Skin epidermis (tissue), 12 donors: ENCODE data around the gene PDCD1.
"Not testable (repeated sequence)": the region's sequence is repeated elsewhere in the genome, so short reads cannot be mapped to it uniquely, and the experiment has no call there.

Experiments used
- H3K27ac ChIP-seq, 21 experiments: fragments of 200-600 bp; sonication (generic) in 11 of 21; one replicate each; pipeline ENCODE4 v1.5.0; 2020; ENCODE audit warnings: mild to moderate bottlenecking in 3 of 21, inconsistent platforms in 2 of 21, moderate library complexity in 2 of 21
- H3K4me3 ChIP-seq, 7 experiments: fragments of 200-600 bp; sonication (generic) in 2 of 7; one replicate each; pipeline ENCODE4 v1.5.0; 2020; ENCODE audit warnings: inconsistent platforms in 2 of 7, mild to moderate bottlenecking in 2 of 7, moderate library complexity in 1 of 7

Gene PDCD1

DNA sequence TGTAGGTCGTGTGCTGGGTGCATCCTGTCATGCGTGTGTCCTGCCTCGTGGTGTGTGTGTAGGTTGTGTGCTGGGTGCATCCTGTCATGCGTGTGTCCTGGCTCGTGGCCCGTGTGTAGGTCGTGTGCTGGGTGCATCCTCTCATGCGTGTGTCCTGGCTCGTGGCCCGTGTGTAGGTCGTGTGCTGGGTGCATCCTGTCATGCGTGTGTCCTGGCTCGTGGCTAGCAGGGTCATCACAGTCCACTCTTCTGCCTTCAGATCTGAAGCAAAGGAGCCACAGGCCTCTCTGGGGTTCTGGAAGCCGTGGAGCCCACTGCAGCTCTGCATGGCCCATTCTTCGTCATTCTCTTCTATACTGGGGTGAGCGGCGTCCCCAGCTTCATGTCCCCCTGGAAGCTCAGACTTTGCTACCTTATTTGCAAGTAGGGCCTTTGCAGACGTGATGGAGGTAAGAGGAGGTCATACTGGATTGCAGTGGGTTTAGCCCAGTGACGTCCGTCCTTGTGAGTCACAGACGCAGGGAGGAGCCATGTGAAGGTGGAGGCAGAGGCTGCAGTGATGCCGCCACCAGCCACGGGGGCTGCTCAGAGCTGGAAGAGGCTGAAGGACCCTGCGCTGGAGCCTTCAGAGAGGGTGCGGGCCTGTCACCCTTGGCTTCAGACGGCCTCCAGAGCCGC lies 38.6 kb downstream of the PDCD1 start:
- not testable (repeated sequence) for H3K4me3 ChIP-seq, H3K27ac ChIP-seq

DNA sequence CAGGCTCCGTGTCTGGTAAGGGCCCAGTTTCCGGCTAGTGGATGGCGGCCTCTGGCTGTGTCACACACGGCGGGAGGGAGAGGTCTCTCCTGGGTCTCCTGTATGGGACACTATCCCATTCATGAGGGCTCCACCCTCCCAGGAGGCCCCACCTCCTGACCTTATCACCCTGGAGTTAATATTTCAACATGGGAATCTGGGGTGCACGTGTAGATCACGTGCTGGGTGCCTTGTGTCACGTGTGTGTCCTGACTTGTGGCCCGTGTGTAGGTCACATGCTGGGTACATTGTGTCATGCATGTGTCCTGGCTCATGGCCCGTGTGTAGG lies 39.8 kb downstream of the PDCD1 start:
- no peak overlapping the region for H3K4me3 ChIP-seq
- H3K27ac ChIP-seq: no peak overlapping the region

DNA sequence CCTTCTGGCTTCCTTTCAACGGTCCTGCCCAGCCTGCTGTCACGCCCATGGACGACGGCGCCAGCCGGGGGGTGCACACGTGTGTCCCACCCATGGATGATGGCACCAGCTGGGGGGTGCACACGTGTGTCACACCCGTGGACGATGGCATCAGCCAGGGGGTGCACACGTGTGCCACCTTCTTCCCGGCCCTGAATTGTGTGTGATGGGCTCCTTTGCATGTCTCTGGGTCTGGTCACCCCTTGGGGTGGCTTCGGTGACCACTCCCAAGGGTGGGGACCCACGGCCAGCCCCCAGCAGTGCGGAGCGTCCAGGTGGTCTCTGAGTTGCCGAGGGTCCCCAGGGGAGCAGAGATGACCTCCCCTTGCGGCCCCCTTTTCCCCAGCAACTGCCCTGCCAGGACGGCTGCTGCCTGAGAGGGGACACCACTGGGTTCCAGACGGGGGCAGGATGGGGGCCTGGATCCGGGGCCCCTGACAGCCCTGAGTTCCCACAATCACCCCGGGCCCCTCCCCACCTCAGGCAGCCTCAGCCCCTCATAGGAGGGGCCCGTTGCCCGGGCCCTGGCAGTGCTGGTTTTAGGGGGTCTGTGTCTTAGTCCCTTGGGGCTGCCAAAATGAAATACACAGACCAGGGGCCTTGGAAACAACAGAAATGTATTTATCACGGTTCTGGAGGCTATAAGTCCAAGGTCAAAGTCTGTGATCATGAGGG lies 40.3 kb downstream of the PDCD1 start:
- Histone ChIP-seq H3K4me3 (no peak overlapping the region), H3K27ac (no peak overlapping the region)

DNA sequence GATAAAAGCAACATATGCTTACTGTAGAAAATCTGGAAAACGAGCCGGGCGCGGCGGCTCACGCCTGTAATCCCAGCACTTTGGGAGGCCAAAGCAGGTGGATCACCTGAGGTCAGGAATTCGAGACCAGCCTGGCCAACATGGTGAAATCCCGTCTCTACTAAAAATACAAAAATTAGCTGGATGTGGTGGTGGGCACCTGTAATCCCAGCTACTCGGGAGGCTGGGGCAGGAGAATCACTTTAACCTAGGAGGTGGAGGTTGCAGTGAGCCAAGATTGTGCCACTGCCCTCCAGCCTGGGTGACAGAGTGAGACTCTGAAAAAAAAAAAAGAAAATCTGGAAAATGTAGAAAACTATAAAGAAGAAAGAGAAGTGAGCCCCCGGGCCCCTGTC lies 40.9 kb downstream of the PDCD1 start:
- H3K27ac ChIP-seq, H3K4me3 ChIP-seq: not testable (repeated sequence)

DNA sequence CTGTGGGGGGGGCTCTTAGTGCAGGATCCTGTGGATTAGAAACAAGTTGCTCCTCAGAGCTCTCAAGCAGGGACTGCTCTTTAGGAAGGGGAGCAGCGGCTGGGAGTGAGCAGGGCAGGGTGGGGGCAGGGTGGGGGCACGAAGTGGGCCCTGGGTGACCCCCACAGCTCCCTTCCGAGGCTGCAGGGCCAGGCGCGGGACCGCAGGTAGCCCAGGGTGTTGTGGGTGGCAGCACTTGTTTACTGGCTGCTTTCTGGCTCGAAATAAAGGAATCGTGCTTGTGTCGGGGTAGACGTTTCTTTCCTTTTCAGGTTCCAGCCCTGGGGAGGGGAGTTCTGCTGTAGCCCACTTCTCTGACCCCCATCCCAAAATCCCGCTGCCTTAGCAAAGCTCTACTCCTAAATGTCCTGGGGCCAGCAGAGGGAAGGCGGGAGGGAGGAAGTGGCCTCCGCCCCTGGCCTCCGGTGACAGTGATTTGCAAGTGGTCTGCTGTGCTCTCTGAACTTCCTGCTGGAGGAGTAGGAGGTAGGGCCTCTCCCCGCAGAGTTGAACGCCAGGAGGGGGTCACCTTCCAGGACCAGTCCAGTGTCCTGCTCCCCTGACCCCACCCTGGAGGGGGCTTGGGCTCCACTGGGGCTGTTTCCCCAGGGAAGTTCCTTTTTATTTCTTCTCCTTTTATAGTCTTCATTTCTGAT lies 41.4 kb downstream of the PDCD1 start:
- Histone ChIP-seq H3K4me3 (no peak overlapping the region), H3K27ac (peak overlapping the region in 1 of 21 experiments; percentile 36)

DNA sequence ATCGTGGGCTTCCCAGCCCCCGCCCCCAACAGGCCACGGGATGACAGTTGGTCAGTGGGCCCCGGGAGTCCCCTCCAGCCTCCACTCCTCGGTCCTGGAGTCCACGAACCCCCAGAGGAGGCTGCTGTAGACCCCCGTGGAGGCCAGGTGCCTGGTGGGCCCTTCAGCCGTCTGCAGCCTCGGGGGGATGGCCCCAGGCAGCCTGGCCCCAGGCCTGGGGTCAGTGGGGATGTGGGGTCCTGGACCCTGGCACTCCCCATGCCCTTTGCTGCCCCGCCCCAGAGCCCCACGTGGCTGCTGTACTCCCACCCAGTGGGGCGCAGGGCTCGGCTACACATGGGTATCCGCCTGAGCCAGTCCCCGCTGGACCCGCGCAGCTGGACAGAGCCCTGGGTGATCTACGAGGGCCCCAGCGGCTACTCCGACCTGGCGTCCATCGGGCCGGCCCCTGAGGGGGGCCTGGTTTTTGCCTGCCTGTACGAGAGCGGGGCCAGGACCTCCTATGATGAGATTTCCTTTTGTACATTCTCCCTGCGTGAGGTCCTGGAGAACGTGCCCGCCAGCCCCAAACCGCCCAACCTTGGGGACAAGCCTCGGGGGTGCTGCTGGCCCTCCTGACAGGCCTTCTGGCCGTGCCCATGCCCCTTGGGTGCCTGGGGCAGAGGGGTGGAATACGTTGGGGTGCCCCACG lies 42.1 kb downstream of the PDCD1 start:
- Histone ChIP-seq H3K4me3 (no peak overlapping the region), H3K27ac (peak overlapping the region in 1 of 21 experiments; percentile 36)

DNA sequence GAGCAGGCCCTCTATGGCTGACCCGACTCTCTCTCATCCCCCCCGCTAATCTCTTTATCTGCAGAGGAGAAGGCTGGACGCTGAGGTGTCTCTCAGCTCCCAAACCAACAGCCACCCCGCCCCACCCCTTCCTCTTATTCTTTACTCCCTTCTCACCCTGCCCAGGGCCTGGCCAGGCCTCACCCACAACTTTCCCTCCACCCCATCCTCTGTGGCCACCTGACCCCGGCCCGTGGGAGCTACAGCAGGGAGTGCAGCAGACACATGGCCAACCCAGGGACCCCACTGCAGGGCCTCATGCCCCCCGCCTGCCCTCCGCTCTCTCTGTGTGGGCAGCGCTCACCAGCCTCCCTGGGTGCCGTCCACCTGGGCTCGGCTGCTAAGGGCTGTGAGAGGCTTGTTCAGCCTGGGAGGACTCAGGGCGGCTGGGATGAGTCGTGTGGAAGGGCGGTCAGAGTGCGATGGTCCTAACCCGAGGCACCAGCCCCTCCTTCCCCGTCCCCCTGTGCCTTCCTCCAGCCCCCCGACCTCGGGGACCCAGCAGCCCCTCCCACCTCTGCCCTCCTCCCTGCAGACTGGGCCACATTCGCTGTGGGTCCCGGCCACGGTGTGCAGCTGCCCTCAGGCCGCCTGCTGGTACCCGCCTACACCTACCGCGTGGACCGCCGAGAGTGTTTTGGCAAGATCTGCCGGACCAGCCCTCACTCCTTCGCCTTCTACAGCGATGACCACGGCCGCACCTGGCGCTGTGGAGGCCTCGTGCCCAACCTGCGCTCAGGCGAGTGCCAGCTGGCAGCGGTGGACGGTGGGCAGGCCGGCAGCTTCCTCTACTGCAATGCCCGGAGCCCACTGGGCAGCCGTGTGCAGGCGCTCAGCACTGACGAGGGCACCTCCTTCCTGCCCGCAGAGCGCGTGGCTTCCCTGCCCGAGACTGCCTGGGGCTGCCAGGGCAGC lies 42.9 kb downstream of the PDCD1 start:
- Histone ChIP-seq H3K4me3 (no peak overlapping the region), H3K27ac (no peak overlapping the region)

DNA sequence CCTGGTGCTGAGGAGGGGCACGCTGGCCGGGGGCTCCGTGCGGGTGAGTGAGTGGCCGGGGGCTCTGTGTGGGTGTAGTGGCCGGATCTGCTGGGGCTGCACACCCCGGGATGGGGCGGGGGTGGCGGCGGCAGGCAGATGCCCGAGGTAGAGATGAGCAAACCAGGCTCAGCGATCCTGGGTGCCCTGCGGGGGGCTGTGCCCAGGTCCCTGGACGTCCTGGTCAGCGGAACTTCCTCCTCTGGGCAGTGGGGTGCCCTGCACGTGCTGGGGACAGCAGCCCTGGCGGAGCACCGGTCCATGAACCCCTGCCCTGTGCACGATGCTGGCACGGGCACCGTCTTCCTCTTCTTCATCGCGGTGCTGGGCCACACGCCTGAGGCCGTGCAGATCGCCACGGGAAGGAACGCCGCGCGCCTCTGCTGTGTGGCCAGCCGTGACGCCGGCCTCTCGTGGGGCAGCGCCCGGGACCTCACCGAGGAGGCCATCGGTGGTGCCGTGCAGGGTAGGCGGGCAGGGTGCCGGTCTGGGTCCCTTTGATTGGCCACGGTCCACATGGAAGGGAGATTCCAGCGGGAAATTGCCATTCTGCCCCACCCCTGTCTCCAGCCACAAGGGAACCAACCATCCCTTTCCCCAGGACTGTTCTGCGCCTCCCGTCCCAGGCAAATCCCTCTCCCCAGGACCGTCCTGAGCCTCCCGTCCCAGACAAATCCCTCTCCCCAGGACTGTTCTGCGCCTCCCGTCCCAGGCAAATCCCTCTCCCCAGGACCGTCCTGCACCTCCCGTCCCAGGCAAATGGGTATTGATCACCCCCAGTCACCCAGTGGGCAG lies 43.8 kb downstream of the PDCD1 start:
- Histone ChIP-seq H3K4me3 (no peak overlapping the region), H3K27ac (no peak overlapping the region)

DNA sequence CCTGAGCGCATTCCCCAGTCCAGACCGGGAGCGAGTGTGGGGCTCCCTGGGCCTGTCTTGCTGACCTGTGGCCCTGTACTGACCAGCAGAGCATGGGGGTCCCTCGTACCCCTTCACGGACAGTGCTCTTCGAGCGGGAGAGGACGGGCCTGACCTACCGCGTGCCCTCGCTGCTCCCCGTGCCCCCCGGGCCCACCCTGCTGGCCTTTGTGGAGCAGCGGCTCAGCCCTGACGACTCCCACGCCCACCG lies 44.4 kb downstream of the PDCD1 start:
- no peak overlapping the region for H3K4me3 ChIP-seq
- no peak overlapping the region for H3K27ac ChIP-seq

DNA sequence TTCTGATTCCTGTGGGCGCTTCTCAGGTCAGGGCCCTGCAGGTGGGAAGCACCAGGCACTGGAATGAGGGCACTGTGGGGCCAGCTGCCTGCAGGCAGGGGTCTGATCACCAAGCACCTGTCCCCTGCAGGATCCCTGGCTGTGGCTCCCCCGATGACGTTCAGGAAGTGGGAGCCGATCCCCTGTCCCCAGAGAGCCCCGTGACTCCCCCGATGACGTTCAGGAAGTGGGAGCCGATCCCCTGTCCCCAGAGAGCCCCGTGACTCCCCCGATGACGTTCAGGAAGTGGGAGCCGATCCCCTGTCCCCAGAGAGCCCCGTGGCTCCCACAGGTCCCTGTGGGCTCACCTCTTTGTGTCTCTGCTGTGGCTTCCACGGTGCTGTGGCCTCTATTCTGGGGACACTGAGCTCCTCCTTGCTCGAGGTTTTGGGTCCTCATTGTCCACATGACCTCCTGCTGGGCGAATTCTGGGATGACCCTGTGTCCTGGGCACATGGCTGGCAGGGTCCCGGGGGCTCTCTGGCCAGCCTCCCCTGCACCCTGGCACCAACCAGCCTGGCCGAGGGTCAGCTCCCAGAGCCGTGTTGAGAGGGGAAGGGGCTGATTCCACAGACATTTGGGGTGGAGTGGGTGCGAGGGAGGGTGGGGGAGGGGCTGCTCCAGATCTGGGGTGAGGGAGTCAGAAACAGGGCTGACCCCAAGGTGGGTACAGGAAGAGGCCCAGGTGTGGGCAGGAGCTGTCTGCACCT lies 44.9 kb downstream of the PDCD1 start:
- Histone ChIP-seq H3K27ac (peak overlapping the region in 1 of 21 experiments; percentile 46), H3K4me3 (no peak overlapping the region)

DNA sequence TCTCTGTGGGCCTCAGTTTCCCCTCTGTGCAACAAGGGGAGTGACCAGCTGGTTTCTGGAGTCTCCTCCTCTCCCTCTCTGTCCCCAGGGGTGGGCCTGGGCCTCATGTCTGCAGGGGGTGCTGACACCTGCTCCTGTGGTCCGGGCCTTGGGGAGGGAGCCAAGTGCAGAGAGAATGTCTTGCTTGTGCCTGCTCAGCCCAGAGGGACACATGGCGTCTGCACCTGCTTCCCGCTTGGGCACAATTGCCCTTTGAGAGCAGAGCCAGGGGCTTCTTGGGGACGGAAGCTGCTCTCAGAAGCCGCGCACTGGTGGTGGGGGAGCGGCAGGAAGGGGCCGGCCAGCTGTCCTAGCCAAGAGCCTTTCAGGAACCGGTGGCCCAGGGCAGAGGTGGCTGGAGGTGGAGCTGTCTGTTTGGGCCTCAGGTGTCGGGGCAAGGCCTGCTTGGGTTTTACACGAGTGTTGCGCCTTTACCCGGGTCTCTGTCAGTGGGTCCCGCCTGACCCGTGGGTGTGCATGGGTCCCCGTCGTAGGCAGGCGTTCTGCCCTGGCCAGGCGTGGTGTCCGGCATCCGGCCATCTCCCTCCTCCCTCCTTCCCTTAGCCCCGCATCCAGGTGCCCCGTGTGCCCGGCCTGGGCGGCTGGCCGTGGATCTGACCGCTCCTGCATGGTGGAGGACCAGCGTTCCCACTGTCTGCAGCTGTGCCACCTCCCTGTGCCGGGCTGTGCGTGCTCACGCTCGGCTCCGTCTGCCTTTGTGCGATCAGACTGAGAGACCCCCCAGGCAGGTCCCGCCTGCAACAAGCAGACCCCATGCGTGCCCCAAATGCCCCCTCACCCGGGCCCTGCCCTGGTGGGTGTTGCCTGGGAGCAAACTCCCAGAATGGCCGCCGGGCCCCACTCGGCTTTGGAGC lies 45.7 kb downstream of the PDCD1 start:
- Histone ChIP-seq H3K4me3 (no peak overlapping the region), H3K27ac (no peak overlapping the region)

DNA sequence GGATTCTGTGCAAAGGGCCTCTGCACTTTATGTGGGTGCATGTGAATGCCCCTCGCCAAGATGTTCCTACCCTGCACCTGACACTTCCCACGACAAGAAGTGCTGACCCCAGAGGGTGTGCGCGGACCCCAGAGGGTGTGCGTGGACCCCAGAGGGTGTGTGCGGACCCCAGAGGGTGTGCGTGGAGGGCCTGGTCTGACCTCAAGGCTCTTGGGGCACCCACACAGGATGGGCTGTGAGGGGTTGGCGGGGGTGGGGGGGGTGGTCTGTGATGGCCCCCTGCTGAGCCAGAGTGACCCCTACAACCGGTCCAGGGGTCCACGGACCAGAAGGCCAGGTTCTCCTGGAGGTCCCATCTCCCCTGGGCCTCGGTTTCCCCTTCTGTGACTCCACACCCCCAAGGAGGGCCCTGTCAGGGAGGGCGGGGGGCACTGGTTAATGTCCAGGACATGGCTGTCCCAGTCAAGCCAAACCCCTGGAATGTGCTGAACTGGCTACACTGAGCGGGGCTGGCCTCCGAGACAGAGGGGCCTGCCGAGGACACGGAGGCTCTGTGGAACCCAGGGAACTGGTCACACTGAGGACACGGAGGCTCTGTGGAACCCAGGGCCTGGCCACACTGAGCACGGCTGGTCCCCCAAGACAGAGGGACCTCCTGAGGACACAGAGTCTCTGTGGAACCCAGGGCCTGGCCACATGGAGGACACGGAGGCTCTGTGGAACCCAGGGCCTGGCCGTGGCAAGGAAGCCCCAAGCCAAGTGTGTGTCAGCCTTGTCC lies 46.6 kb downstream of the PDCD1 start:
- H3K27ac ChIP-seq: no peak overlapping the region
- no peak overlapping the region for H3K4me3 ChIP-seq

DNA sequence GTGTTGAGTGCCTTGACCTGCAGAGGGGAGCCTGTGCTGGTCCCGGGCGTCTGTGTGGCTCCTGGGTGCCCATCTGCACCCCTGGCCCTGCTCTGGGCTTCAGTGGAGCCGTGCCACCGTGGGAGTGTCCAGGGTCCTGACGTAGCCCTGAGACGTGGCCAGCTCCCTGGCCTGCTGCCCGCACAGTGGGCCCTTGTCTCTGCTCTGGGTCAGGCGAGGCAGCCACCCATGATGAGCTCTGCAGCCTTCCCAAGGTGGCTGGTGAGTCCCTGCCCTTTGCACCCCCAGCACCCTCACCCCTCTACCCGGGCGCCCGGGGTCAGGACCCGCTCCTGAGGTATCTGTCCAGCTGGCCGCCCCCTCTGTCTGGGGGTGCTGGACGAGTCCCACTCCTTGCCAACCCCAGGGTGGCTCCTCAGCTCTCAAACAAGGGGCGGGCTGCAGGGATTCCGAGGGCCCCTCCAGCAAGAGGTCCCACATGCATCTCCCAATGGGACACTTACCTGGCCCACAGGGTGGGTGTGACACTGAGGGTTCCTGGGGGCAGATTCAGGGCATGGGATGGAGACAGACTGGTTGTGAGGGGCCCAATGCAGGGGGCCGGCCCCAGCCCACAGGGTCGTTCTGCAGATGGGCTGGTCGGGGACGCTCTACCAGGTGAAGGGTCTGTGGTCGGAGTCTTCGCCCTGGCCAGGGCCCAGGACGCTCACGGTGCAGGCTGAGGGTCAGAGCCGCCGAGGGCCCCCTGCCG lies 47.3 kb downstream of the PDCD1 start:
- H3K27ac ChIP-seq: no peak overlapping the region
- no peak overlapping the region for H3K4me3 ChIP-seq

DNA sequence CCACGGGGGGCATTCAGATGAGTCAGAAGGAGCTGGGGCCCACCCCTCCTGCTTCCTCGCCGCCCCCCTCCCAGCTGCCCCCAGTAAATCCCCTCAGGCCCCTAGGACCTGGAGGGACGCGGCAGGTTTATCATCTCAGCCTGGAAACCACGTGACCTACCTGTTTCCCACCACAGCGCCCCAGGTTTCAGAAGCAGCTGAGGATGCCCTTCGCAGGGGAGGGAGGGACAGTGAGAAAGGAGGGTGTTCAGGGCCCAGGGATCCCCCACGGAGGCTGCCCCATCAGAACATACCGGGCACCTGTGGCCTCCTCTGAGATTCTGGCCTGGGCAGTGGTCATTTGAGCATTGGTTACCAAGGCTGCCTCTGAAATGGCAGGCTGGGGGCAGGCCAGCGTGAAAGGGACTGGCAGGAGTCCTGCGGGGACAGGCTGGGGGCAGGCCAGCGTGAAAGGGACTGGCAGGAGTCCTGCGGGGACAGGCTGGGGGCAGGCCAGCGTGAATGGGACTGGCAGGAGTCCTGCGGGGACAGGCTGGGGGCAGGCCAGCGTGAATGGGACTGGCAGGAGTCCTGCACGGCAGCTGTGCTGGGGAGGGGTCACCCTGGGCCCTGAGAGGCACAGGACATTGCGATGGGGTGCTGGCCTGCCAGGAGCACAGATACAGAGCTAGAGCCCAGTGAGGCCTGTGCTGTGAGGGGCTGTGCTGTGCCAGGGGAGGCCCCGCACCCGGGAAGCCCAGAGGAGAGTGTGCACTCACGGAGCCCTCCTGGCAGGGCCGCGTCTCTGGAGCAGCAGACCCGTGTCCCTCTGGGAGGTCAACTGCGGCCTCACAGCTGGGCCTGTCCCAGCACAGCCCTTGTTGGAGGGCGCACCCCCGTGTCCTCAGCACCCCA lies 48.1 kb downstream of the PDCD1 start:
- Histone ChIP-seq H3K27ac (no peak overlapping the region), H3K4me3 (no peak overlapping the region)
